OCI-M1 (cell line): ENCODE results near the gene COPE.
"Not testable (repeated sequence)": the region's sequence is repeated elsewhere in the genome, so short reads cannot be mapped to it uniquely, and the experiment has no call there.

ENCODE experiments used
- DNase-seq: peaks from one replicate; lab custom pipeline; 2025; lab: John Stamatoyannopoulos, UW

The COPE gene

GRCh38 chr19:18919086-18919899, at the start of gene COPE, which contains the start of gene DDX49:
COPE (minus strand) TSS chr19:18919387; CDS start chr19:18919348, 39 bp downstream.
DDX49 (plus strand) TSS chr19:18919715; CDS start chr19:18919742, 27 bp downstream.
- DNase-seq: peak; percentile 99

GRCh38 chr19:18967358-18968146, 48.4 kb upstream of the COPE start:
- DNase-seq: no peak

GRCh38 chr19:18966307-18966706, 47.1 kb upstream of the COPE start:
- DNase-seq: no peak

- no peak for DNase-seq
These were observed 44.9 kb upstream of the COPE start for GRCh38 chr19:18964121-18964520.

- no peak for DNase-seq
These were observed 42.8 kb upstream of the COPE start for GRCh38 chr19:18961767-18962620.

- DNase-seq: no peak
These were observed 41.2 kb upstream of the COPE start for GRCh38 chr19:18960370-18960769.

- DNase-seq: no peak
These were observed 35.9 kb upstream of the COPE start for GRCh38 chr19:18955042-18955441.

- no peak for DNase-seq
These were observed 34.9 kb upstream of the COPE start for GRCh38 chr19:18954094-18954493.

- not testable (repeated sequence) for DNase-seq
These were observed 33.3 kb upstream of the COPE start for GRCh38 chr19:18952364-18953003.

GRCh38 chr19:18951721-18952281, 32.6 kb upstream of the COPE start:
- no peak for DNase-seq

- DNase-seq: no peak
These were observed 30.7 kb upstream of the COPE start for GRCh38 chr19:18949858-18950257.

- no peak for DNase-seq
These were observed 29.8 kb upstream of the COPE start for GRCh38 chr19:18948976-18949356.

GRCh38 chr19:18948075-18948975, 29.1 kb upstream of the COPE start:
- no peak for DNase-seq

- DNase-seq: no peak
These were observed 27.7 kb upstream of the COPE start for GRCh38 chr19:18946918-18947317.

GRCh38 chr19:18946335-18946734, 27.1 kb upstream of the COPE start:
- no peak for DNase-seq

GRCh38 chr19:18945297-18945696, 26.1 kb upstream of the COPE start:
- no peak for DNase-seq

GRCh38 chr19:18943465-18943864, 24.3 kb upstream of the COPE start:
- DNase-seq: no peak

- DNase-seq: no peak
These were observed 23.5 kb upstream of the COPE start for GRCh38 chr19:18942692-18943091.

- no peak for DNase-seq
These were observed 22.6 kb upstream of the COPE start for GRCh38 chr19:18941628-18942354.
